Measurements from ENCODE around the gene SHISAL1.

GRCh38 chr22:44328762-44329161, 16.0 kb upstream of the SHISAL1 start:
- TF ChIP-seq CTCF (IDR thresholded peaks at IDR 0.05) (no peak), POLR2A (IDR thresholded peaks at IDR 0.05) (no peak)

All from ovary (tissue), 3 donors.